SK-N-MC (cell line): ENCODE results near the gene ZNF30.

ENCODE experiments used
- EZH2 ChIP-seq: fragments of 200-600 bp; sonication (generic); IDR thresholded peaks from one replicate; pipeline ENCODE4 v1.6.1; 2017; ENCODE audit warnings: antibody characterized with exemption
- FOXP2 ChIP-seq: optimal IDR thresholded peaks from 2 replicates; pipeline ENCODE3; 2011; ENCODE audit warnings: mild to moderate bottlenecking, moderate library complexity; ENCODE audit not compliant: insufficient read depth; ENCODE audit errors: extremely low read length, control extremely low read depth
- POLR2AphosphoS5 ChIP-seq: IDR thresholded peaks from 2 replicates; pipeline ENCODE4 v1.6.1; 2012; ENCODE audit warnings: mild to moderate bottlenecking, low read depth, low read length, borderline replicate concordance

GRCh38 chr19:34972163-34972705, 45.5 kb downstream of the ZNF30 start:
- TF ChIP-seq POLR2AphosphoS5 (no peak), EZH2 (no peak), FOXP2 (no peak)
